ENCODE data around the gene SPAG8. TPM values are rescaled to one million over a fixed set of nuclear protein-coding genes. Genes with fewer than 3 reads are reported as not detected.

Gene SPAG8, protein sequence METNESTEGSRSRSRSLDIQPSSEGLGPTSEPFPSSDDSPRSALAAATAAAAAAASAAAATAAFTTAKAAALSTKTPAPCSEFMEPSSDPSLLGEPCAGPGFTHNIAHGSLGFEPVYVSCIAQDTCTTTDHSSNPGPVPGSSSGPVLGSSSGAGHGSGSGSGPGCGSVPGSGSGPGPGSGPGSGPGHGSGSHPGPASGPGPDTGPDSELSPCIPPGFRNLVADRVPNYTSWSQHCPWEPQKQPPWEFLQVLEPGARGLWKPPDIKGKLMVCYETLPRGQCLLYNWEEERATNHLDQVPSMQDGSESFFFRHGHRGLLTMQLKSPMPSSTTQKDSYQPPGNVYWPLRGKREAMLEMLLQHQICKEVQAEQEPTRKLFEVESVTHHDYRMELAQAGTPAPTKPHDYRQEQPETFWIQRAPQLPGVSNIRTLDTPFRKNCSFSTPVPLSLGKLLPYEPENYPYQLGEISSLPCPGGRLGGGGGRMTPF
- total RNA-seq = 1 to 10 TPM; 1.5 to 4.0 (median 2.5) TPM
- 1 to 10 TPM in 1 of 2 donors, under 1 TPM in 1; 0.58 to 4.2 TPM for polyA plus RNA-seq
- long read RNA-seq, donor 1, partial matches to known transcripts = 0 of 6 reads
- long read RNA-seq, donor 1, other reads (novel, unspliced or antisense) = 3 of 6 reads
- long read RNA-seq, donor 2, partial matches to known transcripts = 7 of 11 reads
- long read RNA-seq, donor 2, other reads (novel, unspliced or antisense) = 1 of 11 reads
- long read RNA-seq, donor 3, partial matches to known transcripts = 0 of 1 reads
- long read RNA-seq, donor 3, other reads (novel, unspliced or antisense) = 0 of 1 reads

DNA sequence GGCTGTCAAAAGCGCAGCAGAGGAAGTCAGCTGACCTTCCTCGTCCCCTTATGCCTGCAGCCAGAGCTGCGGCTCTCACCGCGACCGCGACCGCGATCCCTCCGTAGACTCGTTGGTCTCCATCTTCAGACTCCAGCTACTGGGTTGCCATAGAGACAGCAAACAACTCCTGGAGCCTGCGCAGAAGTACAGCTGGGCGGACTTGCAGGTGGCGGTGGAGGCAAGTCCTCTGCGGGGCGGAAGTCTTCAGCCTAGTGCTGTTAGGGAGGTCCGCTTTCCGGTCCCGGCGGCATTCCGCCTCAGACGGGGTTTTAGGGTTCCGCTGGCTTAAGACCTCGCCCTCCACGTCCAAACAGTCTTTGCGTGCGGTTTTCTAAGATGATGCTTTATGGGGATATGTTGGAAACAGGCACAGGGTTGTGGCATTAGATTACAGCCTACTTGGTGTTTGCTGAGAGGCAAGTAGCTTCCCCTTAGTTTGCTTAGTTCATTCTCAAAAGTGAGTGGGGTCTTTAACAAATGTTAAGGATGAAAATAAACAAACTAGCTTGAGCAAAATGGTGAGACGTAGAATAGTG lies at the start of gene SPAG8:
Gene SPAG8 (minus strand): TSS at position 238 of the 578 bp plus-strand sequence. CDS start 115 bp downstream, at position 123.
- no peaks in the 10 kb centered on the region for H3K9me3 ChIP-seq
- intact Hi-C loops (cut with DNase I) = loop anchor here in 2 of 10 donors (1.0 to 10.0 kb wide), 4 partner anchors 21 to 157 kb away; partner anchors contain the start of genes CCDC107 (in 2 of the 2), RMRP (in 2 of the 2), MSMP (in 1 of the 2) and NPR2 (in 1 of the 2)
- WGBS, 4 donors = 1 to 3% (median 2%) methylated on average over 19 to 28 of the region's 28 CpGs
- ATAC-seq = peak; percentile 71 to 81 (median 77)
- peaks cover 5 to 40% (median 31%) of the 10 kb centered on the region in 12 donors for H3K4me1 ChIP-seq
- peak within 1 kb of the TSS; percentile 25 to 72 (median 60) for H3K4me3 ChIP-seq
- H3K27ac ChIP-seq = peak within 1 kb of the TSS; percentile 16 to 100 (median 80)
- peak; percentile 95 to 98 (median 95) for DNase-seq
- H3K36me3 ChIP-seq = peaks cover 0 to 29% (median 28%) of the 10 kb centered on the region in 9 donors
- TF ChIP-seq POLR2A (IDR thresholded peaks at IDR 0.05) = peak in 1 of 2 donors; percentile 53
- TF ChIP-seq, protein P1, sequence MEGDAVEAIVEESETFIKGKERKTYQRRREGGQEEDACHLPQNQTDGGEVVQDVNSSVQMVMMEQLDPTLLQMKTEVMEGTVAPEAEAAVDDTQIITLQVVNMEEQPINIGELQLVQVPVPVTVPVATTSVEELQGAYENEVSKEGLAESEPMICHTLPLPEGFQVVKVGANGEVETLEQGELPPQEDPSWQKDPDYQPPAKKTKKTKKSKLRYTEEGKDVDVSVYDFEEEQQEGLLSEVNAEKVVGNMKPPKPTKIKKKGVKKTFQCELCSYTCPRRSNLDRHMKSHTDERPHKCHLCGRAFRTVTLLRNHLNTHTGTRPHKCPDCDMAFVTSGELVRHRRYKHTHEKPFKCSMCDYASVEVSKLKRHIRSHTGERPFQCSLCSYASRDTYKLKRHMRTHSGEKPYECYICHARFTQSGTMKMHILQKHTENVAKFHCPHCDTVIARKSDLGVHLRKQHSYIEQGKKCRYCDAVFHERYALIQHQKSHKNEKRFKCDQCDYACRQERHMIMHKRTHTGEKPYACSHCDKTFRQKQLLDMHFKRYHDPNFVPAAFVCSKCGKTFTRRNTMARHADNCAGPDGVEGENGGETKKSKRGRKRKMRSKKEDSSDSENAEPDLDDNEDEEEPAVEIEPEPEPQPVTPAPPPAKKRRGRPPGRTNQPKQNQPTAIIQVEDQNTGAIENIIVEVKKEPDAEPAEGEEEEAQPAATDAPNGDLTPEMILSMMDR (IDR thresholded peaks at IDR 0.05) = peak in 1 of 12 donors; percentile 7
- no peaks in the 10 kb centered on the region for H3K27me3 ChIP-seq

DNA sequence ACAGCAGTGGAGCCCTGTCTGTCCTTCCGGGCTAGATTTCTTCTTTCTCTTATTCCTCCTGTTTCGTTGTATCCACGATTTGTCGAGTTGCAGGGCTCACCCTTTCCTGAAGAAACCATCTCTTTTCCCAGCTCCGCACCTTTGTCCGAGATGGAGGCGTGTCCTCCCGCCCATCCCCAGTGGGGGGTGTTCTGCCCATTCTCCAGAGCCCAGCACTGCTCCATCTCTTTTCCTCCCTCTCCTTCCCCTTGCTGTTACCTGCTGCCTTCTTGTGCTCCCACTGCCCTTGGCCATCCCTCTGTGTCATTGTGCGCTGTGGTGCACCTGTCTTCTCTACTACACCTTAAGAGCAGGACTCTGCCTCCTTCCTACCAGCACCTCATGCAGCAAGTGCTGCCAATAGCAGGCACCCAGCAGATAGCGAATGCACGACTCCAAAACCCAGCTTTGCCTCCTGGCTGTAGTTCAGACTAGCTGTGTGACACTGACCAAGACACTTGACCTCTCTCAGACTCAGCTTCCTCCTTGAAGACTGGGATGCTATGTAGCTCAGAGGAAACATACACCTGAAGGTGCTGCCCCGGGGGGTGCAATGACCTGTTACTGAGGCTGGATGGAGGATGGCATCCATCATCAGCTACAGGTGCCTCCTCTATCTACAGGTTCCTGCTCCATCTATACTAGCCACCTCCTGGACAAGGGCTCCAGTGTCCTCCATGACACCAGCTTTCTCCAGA lies 49.3 kb upstream of the SPAG8 start:
- DNase-seq (no peak), ATAC-seq (no peak)
- Histone ChIP-seq H3K4me3 (no peak overlapping the region), H3K27ac (no peak overlapping the region), H3K27me3 (peaks cover 0 to 26% (median 0%) of the 10 kb centered on the region in 9 donors), H3K36me3 (no peaks in the 10 kb centered on the region), H3K4me1 (peaks cover 0 to 23% (median 0%) of the 10 kb centered on the region in 12 donors), H3K9me3 (no peaks in the 10 kb centered on the region)
- 68 to 74% (median 73%) methylated on average over 12 of the region's 12 CpGs for WGBS, 4 donors
- TF ChIP-seq, protein P1 (IDR thresholded peaks at IDR 0.05) = no peak
- TF ChIP-seq POLR2A (IDR thresholded peaks at IDR 0.05) = no peak
- intact Hi-C loops (cut with DNase I) = no loop called here

DNA sequence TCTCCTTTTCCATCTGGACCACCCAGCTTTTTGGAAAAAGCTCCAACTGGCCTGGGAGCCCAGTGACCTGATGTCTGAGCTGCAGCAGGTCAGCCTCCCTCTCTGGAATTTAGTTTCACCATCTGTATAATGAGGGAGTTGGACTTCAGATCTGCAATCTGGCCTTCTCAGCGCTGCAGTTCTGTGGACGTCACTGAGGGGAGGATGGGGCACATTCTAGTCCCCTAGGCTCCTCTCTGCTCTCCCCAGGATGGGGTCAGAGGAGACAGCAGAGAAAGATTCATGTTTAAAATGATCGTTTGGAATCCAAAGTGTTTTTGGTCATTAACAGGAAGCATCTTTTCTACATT lies 47.9 kb upstream of the SPAG8 start:
- H3K27me3 ChIP-seq = peaks cover 0 to 26% (median 0%) of the 10 kb centered on the region in 9 donors
- no peak for DNase-seq
- H3K9me3 ChIP-seq = no peaks in the 10 kb centered on the region
- H3K36me3 ChIP-seq = no peaks in the 10 kb centered on the region
- no peak overlapping the region for H3K27ac ChIP-seq
- H3K4me1 ChIP-seq = peaks cover 0 to 23% (median 0%) of the 10 kb centered on the region in 12 donors
- intact Hi-C loops (cut with DNase I) = no loop called here
- no peak for ATAC-seq
- H3K4me3 ChIP-seq = no peak overlapping the region
- 48 to 59% (median 59%) methylated on average over 3 of the region's 3 CpGs for WGBS, 4 donors
- no peak for TF ChIP-seq POLR2A (IDR thresholded peaks at IDR 0.05)
- TF ChIP-seq, protein P1 (IDR thresholded peaks at IDR 0.05) = no peak
